Occipital lobe (tissue), 3 donors: ENCODE results near the gene ITIH4. TPM values are rescaled to one million over a fixed set of nuclear protein-coding genes. Genes with fewer than 3 reads are reported as not detected.

Experiments used
- DNase-seq: peaks from one replicate; lab custom pipeline; 2025; lab: John Stamatoyannopoulos, UW
- small RNA-seq: library from RNA; depleted of rRNA; stranded (forward); fragments of <200 nt; gene quantifications from one replicate; pipeline ENCODE3, GENCODE V24; 2014
- total RNA-seq: library from RNA; depleted of rRNA; stranded (reverse); fragments of >200 nt; gene quantifications from one replicate; pipeline ENCODE4 v1.2.3, GENCODE V29; 2014

ITIH4 gene
- total RNA-seq, 1 donor from 2014 or later = 2.8 TPM

- no peak for DNase-seq
Observed at GRCh38 chr3:52769786-52770455, 60.6 kb downstream of the ITIH4 start.

- DNase-seq = no peak
Observed at GRCh38 chr3:52763466-52763865, 67.0 kb downstream of the ITIH4 start.

Small RNAs within 50 kb of the gene (small RNA-seq; reads per million reads assigned to genes)
- gene MIR8064 (not detected), gene MUSTN1 (not detected)

Other genes with a start within 250 kb of the ITIH4 start
- 203 TPM for gene PBRM1, start 144.8 kb downstream of the ITIH4 start, total RNA-seq
- gene GNL3, start 144.6 kb downstream of the ITIH4 start, total RNA-seq = 78.8 TPM
- 57.9 TPM for gene GLT8D1, start 124.9 kb downstream of the ITIH4 start, total RNA-seq
- gene SPCS1, start 124.6 kb downstream of the ITIH4 start, total RNA-seq = 29.6 TPM
- 46.0 TPM for gene NEK4, start 59.7 kb downstream of the ITIH4 start, total RNA-seq
- gene ITIH1, start 53.1 kb downstream of the ITIH4 start, total RNA-seq = 0.94 TPM
- 0.16 TPM for gene ITIH3, start 35.9 kb downstream of the ITIH4 start, total RNA-seq
- gene MUSTN1, start 4.3 kb upstream of the ITIH4 start, total RNA-seq = not detected
- gene STIMATE, start 66.9 kb upstream of the ITIH4 start, total RNA-seq = 9.2 TPM
- 25.6 TPM for gene SFMBT1, start 215.4 kb upstream of the ITIH4 start, total RNA-seq